CD4-positive, alpha-beta T cell (primary cell): Measurements from ENCODE around the gene GNG7. TPM values are rescaled to one million over a fixed set of nuclear protein-coding genes. Genes with fewer than 3 reads are reported as not detected.
"Not testable (repeated sequence)": the region's sequence is repeated elsewhere in the genome, so short reads cannot be mapped to it uniquely, and the experiment has no call there.

Source experiments
- ATAC-seq: fragments of 200-7000 bp; cut with Tn5 transposase; one replicate; pipeline ENCODE4 v1.10.0; 2022; ENCODE audit warnings: mild to moderate bottlenecking; ENCODE audit not compliant: poor library complexity
- CTCF ChIA-PET: fragments of 350-600 bp; sonication (Branson Sonifier 250); formaldehyde crosslinking; loops from one replicate; lab custom pipeline; 2021; ENCODE audit warnings: antibody characterized with exemption, inconsistent platforms; lab: Charles Lee
- POLR2A ChIA-PET: fragments of 350-600 bp; sonication (Branson Sonifier 250); formaldehyde crosslinking; loops from one replicate; lab custom pipeline; 2021; ENCODE audit warnings: antibody characterized with exemption, inconsistent platforms; lab: Charles Lee
- DNase-seq, 14 experiments: peaks; one replicate each; pipeline ENCODE4 v3.0.0-alpha.2; 2013 to 2020; ENCODE audit warnings: mixed read lengths in 2 of 14
- H3K27ac ChIP-seq, 2 donors: one replicate each; pipeline versions ENCODE4 v1.5.1 to v1.7.0; 2013; ENCODE audit warnings: low read length in 2 of 2, low read depth in 1 of 2, mild to moderate bottlenecking in 1 of 2
- H3K27me3 ChIP-seq, 2 experiments: 1 replicate in 1 of 2; 2 replicates in 1 of 2; pipeline versions ENCODE4 v1.6.1 to v1.7.0; 2013; ENCODE audit warnings: low read length in 2 of 2, control low read depth in 1 of 2, mild to moderate bottlenecking in 1 of 2, moderate library complexity in 1 of 2; ENCODE audit not compliant: insufficient read depth in 2 of 2, control insufficient read depth in 1 of 2
- H3K36me3 ChIP-seq: one replicate; pipeline ENCODE4 v1.6.1; 2013; ENCODE audit warnings: low read length, control low read depth; ENCODE audit not compliant: insufficient read depth
- H3K4me1 ChIP-seq: one replicate; pipeline ENCODE4 v1.6.1; 2013; ENCODE audit warnings: low read length, control low read depth; ENCODE audit not compliant: insufficient read depth
- H3K4me3 ChIP-seq: one replicate; pipeline ENCODE4 v1.5.1; 2013; ENCODE audit warnings: mild to moderate bottlenecking, low read length, moderate library complexity
- H3K9me3 ChIP-seq, 2 experiments: 1 replicate in 1 of 2; 2 replicates in 1 of 2; pipeline versions ENCODE4 v1.6.1 to v1.7.0; 2013; ENCODE audit warnings: low read length in 2 of 2, mild to moderate bottlenecking in 2 of 2, control low read depth in 1 of 2, moderate library complexity in 1 of 2; ENCODE audit not compliant: control insufficient read depth in 1 of 2, insufficient read depth in 1 of 2
- H3K27ac Mint-ChIP-seq: one replicate; pipeline ENCODE4 v1.8.0; 2020; ENCODE audit warnings: mixed read lengths
- H3K27me3 Mint-ChIP-seq: one replicate; pipeline ENCODE4 v1.8.0; 2021; ENCODE audit warnings: mixed read lengths
- H3K36me3 Mint-ChIP-seq: one replicate; pipeline ENCODE4 v1.8.0; 2021; ENCODE audit warnings: low read depth, mixed read lengths
- H3K4me1 Mint-ChIP-seq: one replicate; pipeline ENCODE4 v1.8.0; 2021; ENCODE audit warnings: low read depth, mixed read lengths
- H3K4me3 Mint-ChIP-seq: one replicate; pipeline ENCODE4 v1.8.0; 2020; ENCODE audit warnings: mild to moderate bottlenecking, mixed read lengths
- H3K9me3 Mint-ChIP-seq: one replicate; pipeline ENCODE4 v1.8.0; 2020; ENCODE audit warnings: mixed read lengths
- intact Hi-C, 2 experiments: fragments of 100-400 bp; cut with DNase I in 1 of 2; cut with micrococcal nuclease in 1 of 2; formaldehyde crosslinking; loops; one replicate each; pipeline versions ENCODE4 v1.15.1 to v1.9.0; 2023 to 2025; cut with DNase I, micrococcal nuclease
- total RNA-seq, 174 experiments: library from RNA in 2 of 174; stranded (reverse) in 2 of 174; gene quantifications; one replicate each; pipeline ENCODE4 v1.2.3 and lab custom pipeline; 2021 to 2026
- TF ChIP-seq, protein P1 (sequence below): fragments of 200-600 bp; IDR thresholded peaks from one replicate; pipeline ENCODE4 v1.8.0; 2022; ENCODE audit warnings: antibody characterized with exemption, mild to moderate bottlenecking

The GNG7 gene
- total RNA-seq, 2 experiments from 2014 or later = 5.2 to 5.7 TPM

DNA sequence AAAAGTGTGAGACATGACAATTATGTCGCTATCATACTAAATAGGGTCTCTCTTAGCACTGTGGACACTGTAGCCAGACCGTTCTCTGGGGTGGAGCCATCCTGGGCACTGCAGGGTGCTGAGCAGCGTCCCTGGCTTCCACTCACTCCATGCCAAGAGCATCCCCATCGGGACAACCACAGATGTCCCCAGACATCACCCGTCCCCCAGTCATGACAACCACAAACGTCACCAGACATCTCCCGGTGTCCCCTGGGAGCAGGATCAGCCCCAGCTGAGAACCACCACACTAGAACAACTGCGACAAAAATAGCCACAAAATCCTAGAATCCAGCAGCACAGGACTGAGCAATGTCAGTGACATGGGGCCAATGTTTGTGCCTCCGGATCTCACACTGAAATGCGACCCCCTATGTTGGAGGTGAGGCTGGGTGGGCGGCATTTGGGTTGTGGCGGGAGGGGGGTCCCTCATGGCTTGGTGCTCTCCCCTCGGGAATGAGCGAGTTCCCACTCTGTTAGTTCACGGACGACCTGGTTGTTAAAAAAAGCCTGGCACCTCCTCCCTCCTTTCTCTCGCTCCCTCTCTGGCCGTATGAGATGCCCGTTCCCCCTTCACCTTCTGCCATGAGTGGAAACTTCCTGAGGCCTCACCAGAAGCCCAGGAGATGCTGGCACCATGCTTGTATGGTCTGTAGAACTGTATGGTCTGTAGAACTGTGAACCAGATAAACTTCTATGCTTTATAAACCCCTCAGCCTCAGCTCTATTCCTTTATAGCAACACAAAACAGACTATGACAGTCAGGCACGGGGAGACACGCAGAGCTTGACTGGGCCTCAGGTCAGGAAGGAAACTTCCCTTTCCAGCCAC is 132.7 kb downstream of the GNG7 start:
- H3K27me3 Mint-ChIP-seq = no peaks in the 10 kb centered on the region
- H3K36me3 Mint-ChIP-seq = no peaks in the 10 kb centered on the region
- no peak overlapping the region for H3K27ac Mint-ChIP-seq

DNA sequence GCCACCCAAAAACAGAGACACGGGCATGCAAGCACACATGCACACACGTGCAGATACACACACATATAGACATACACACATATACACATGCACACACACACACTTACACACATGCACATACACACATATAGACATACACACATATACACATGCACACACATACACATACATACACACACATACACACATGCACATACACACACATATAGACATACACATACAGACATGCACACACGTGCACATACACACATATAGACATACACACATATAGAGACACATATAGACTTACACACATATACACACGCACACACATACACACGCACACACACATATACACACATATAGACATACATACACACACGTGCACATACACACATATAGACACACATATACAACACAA is 134.5 kb downstream of the GNG7 start:
- TF ChIP-seq, protein P1, sequence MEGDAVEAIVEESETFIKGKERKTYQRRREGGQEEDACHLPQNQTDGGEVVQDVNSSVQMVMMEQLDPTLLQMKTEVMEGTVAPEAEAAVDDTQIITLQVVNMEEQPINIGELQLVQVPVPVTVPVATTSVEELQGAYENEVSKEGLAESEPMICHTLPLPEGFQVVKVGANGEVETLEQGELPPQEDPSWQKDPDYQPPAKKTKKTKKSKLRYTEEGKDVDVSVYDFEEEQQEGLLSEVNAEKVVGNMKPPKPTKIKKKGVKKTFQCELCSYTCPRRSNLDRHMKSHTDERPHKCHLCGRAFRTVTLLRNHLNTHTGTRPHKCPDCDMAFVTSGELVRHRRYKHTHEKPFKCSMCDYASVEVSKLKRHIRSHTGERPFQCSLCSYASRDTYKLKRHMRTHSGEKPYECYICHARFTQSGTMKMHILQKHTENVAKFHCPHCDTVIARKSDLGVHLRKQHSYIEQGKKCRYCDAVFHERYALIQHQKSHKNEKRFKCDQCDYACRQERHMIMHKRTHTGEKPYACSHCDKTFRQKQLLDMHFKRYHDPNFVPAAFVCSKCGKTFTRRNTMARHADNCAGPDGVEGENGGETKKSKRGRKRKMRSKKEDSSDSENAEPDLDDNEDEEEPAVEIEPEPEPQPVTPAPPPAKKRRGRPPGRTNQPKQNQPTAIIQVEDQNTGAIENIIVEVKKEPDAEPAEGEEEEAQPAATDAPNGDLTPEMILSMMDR = no peak
- no peak overlapping the region for H3K4me3 Mint-ChIP-seq
- H3K36me3 Mint-ChIP-seq = no peaks in the 10 kb centered on the region
- H3K9me3 Mint-ChIP-seq = no peaks in the 10 kb centered on the region
- H3K27ac Mint-ChIP-seq = no peak overlapping the region
- H3K27me3 Mint-ChIP-seq = no peaks in the 10 kb centered on the region
- ChIA-PET CTCF (no interaction called here), POLR2A (interaction anchor here (1.3 kb wide), 1 partner anchor 92 kb away, joined by 4 read pairs; the partner anchor contains the start of gene GADD45B)
- H3K4me1 ChIP-seq = peaks cover 9% of the 10 kb centered on the region
- H3K27ac ChIP-seq = no peak overlapping the region
- no peak overlapping the region for H3K4me3 ChIP-seq
- peaks cover 11% of the 10 kb centered on the region for H3K4me1 Mint-ChIP-seq
- DNase-seq (no peak), ATAC-seq (no peak)
- intact Hi-C loops = no loop called here
- no peaks in the 10 kb centered on the region for H3K27me3 ChIP-seq
- peaks cover 0 to 10% of the 10 kb centered on the region in 2 experiments for H3K9me3 ChIP-seq
- no peaks in the 10 kb centered on the region for H3K36me3 ChIP-seq

More for the DNA sequence above, 132.7 kb downstream of the GNG7 start:
- CTCF ChIA-PET = interaction anchor here (1.2 kb wide), 1 partner anchor 41 kb away, joined by 5 read pairs; no protein-coding TSS in a partner anchor
- POLR2A ChIA-PET = interaction anchor here (0.8 kb wide), 1 partner anchor 8 kb away, joined by 4 read pairs; no protein-coding TSS in a partner anchor
- no peak for ATAC-seq
- peaks cover 9% of the 10 kb centered on the region for H3K4me1 ChIP-seq
- H3K36me3 ChIP-seq = no peaks in the 10 kb centered on the region
- H3K4me3 ChIP-seq = no peak overlapping the region
- TF ChIP-seq, protein P1 = no peak
- no peak overlapping the region for H3K27ac ChIP-seq
- H3K4me1 Mint-ChIP-seq = peaks cover 11% of the 10 kb centered on the region
- intact Hi-C loops = no loop called here
- DNase-seq = no peak
- H3K4me3 Mint-ChIP-seq = no peak overlapping the region
- H3K9me3 ChIP-seq = peaks cover 0 to 14% of the 10 kb centered on the region in 2 experiments
- H3K27me3 ChIP-seq = no peaks in the 10 kb centered on the region
- H3K9me3 Mint-ChIP-seq = no peaks in the 10 kb centered on the region

- Mint-ChIP-seq H3K4me3 (no peak overlapping the region), H3K27ac (no peak overlapping the region), H3K36me3 (no peaks in the 10 kb centered on the region), H3K4me1 (peaks cover 11% of the 10 kb centered on the region), H3K9me3 (no peaks in the 10 kb centered on the region), H3K27me3 (no peaks in the 10 kb centered on the region)
- intact Hi-C loops = no loop called here
- no peak overlapping the region for H3K27ac ChIP-seq
- POLR2A ChIA-PET = interaction anchor here (1.3 kb wide), 1 partner anchor 91 kb away, joined by 4 read pairs; the partner anchor contains the start of gene GADD45B
- H3K27me3 ChIP-seq = no peaks in the 10 kb centered on the region
- DNase-seq (no peak), ATAC-seq (no peak)
- H3K9me3 ChIP-seq = peaks cover 0 to 10% of the 10 kb centered on the region in 2 experiments
- TF ChIP-seq, protein P1 = no peak
- peaks cover 11% of the 10 kb centered on the region for H3K4me1 ChIP-seq
- CTCF ChIA-PET = no interaction called here
- H3K36me3 ChIP-seq = no peaks in the 10 kb centered on the region
- H3K4me3 ChIP-seq = no peak overlapping the region
These were observed 134.9 kb downstream of the GNG7 start for GRCh38 chr19:2567580-2567979.

GRCh38 chr19:2563546-2563945 is 138.9 kb downstream of the GNG7 start:
- DNase-seq, H3K27me3 Mint-ChIP-seq, H3K36me3 Mint-ChIP-seq, H3K9me3 Mint-ChIP-seq, H3K9me3 ChIP-seq, H3K27ac Mint-ChIP-seq, H3K27ac ChIP-seq, H3K27me3 ChIP-seq, ATAC-seq, H3K4me3 ChIP-seq, H3K36me3 ChIP-seq: not testable (repeated sequence)
- POLR2A ChIA-PET = interaction anchor here (0.6 to 1.1 kb wide), 3 partner anchors 11 to 324 kb away, joined by 3 to 6 read pairs (median 4); partner anchors contain the start of gene GADD45B
- CTCF ChIA-PET = interaction anchor here (0.6 kb wide), 1 partner anchor 74 kb away, joined by 3 read pairs; no protein-coding TSS in a partner anchor
- H3K4me1 Mint-ChIP-seq = peaks cover 25% of the 10 kb centered on the region
- peak overlapping the region; percentile 68 for H3K4me3 Mint-ChIP-seq
- peaks cover 28% of the 10 kb centered on the region for H3K4me1 ChIP-seq
- intact Hi-C loops = loop anchor here (5.0 kb wide), 2 partner anchors 49 to 86 kb away; partner anchors contain the start of gene GADD45B (in 2 of the 2)
